H9 (cell line): Measurements from ENCODE around the gene ZKSCAN4. TPM values are rescaled to one million over a fixed set of nuclear protein-coding genes. Genes with fewer than 3 reads are reported as not detected.

Experiments
- DNase-seq: peaks from one replicate; pipeline ENCODE4 v3.0.0-alpha.2; 2017
- H2AFZ ChIP-seq: one replicate; pipeline ENCODE4 v1.6.1; 2013; ENCODE audit warnings: mild to moderate bottlenecking, low read length, control low read depth, moderate library complexity
- H2AK5ac ChIP-seq: 2 replicates; pipeline ENCODE4 v1.6.1; 2013; ENCODE audit warnings: low read length, control low read depth, mixed read lengths; ENCODE audit not compliant: insufficient read length
- H2BK120ac ChIP-seq: one replicate; pipeline ENCODE4 v1.6.1; 2013; ENCODE audit warnings: low read depth, mild to moderate bottlenecking, low read length, control low read depth, inconsistent platforms; ENCODE audit not compliant: poor library complexity, severe bottlenecking
- H2BK12ac ChIP-seq: 2 replicates; pipeline ENCODE4 v1.6.1; 2013; ENCODE audit warnings: low read length, control low read depth, mixed read lengths, low read depth; ENCODE audit not compliant: insufficient read length
- H2BK15ac ChIP-seq: 2 replicates; pipeline ENCODE4 v1.6.1; 2013; ENCODE audit warnings: low read depth, low read length, control low read depth
- H2BK20ac ChIP-seq: one replicate; pipeline ENCODE4 v1.6.1; 2013; ENCODE audit warnings: low read depth, mild to moderate bottlenecking, low read length, control low read depth, inconsistent platforms; ENCODE audit not compliant: poor library complexity, severe bottlenecking
- H2BK5ac ChIP-seq: 2 replicates; pipeline ENCODE4 v1.6.1; 2013; ENCODE audit warnings: low read length, control low read depth, mixed read lengths; ENCODE audit not compliant: insufficient read length
- H3K14ac ChIP-seq: 2 replicates; pipeline ENCODE4 v1.6.1; 2013; ENCODE audit warnings: low read length, control low read depth; ENCODE audit not compliant: insufficient read depth
- H3K18ac ChIP-seq: 2 replicates; pipeline ENCODE4 v1.6.1; 2013; ENCODE audit warnings: low read depth, mild to moderate bottlenecking, mixed read lengths, low read length, control low read depth; ENCODE audit not compliant: insufficient read length
- H3K23ac ChIP-seq: 2 replicates; pipeline ENCODE4 v1.6.1; 2013; ENCODE audit warnings: low read length, control low read depth, mixed read lengths, low read depth; ENCODE audit not compliant: insufficient read length
- H3K23me2 ChIP-seq: 2 replicates; pipeline ENCODE4 v1.6.1; 2013; ENCODE audit warnings: low read depth, mild to moderate bottlenecking, mixed read lengths, low read length, control low read depth; ENCODE audit not compliant: insufficient read length, poor library complexity, severe bottlenecking
- H3K27ac ChIP-seq: 2 replicates; pipeline ENCODE4 v1.5.1; 2013; ENCODE audit warnings: low read length, control low read depth, mixed read lengths, low read depth; ENCODE audit not compliant: insufficient read length
- H3K27me3 ChIP-seq: 2 replicates; pipeline ENCODE4 v1.6.1; 2013; ENCODE audit warnings: low read length, control low read depth, inconsistent platforms; ENCODE audit not compliant: insufficient read depth
- H3K4ac ChIP-seq: 2 replicates; pipeline ENCODE4 v1.6.1; 2013; ENCODE audit warnings: low read depth, mild to moderate bottlenecking, control low read depth, inconsistent platforms, low read length, moderate library complexity
- H3K4me1 ChIP-seq: 2 replicates; pipeline ENCODE4 v1.6.1; 2013; ENCODE audit warnings: low read length, control low read depth, inconsistent platforms; ENCODE audit not compliant: insufficient read depth
- H3K4me2 ChIP-seq: 2 replicates; pipeline ENCODE4 v1.6.1; 2013; ENCODE audit warnings: low read length, control low read depth, mixed read lengths; ENCODE audit not compliant: insufficient read length, insufficient read depth
- H3K56ac ChIP-seq: 2 replicates; pipeline ENCODE4 v1.6.1; 2013; ENCODE audit warnings: low read depth, mild to moderate bottlenecking, mixed read lengths, low read length, control low read depth; ENCODE audit not compliant: insufficient read length
- H3K79me1 ChIP-seq: 2 replicates; pipeline ENCODE4 v1.6.1; 2013; ENCODE audit warnings: low read depth, mild to moderate bottlenecking, moderate library complexity, low read length, control low read depth, inconsistent platforms; ENCODE audit not compliant: insufficient read depth, poor library complexity, severe bottlenecking
- H3K79me2 ChIP-seq: 2 replicates; pipeline ENCODE4 v1.6.1; 2013; ENCODE audit warnings: low read length, control low read depth, inconsistent platforms; ENCODE audit not compliant: insufficient read depth
- H3K9ac ChIP-seq: 2 replicates; pipeline ENCODE4 v1.6.1; 2013; ENCODE audit warnings: low read length, control low read depth, mixed read lengths; ENCODE audit not compliant: insufficient read length; ENCODE audit errors: extremely low read depth
- H3K9me3 ChIP-seq: one replicate; pipeline ENCODE4 v1.6.1; 2013; ENCODE audit warnings: low read depth, low read length, inconsistent platforms; ENCODE audit not compliant: control insufficient read depth
- H3T11ph ChIP-seq: one replicate; pipeline ENCODE4 v1.6.1; 2013; ENCODE audit warnings: mild to moderate bottlenecking, low read length, control low read depth, inconsistent platforms
- H4K20me1 ChIP-seq: one replicate; pipeline ENCODE4 v1.6.1; 2013; ENCODE audit not compliant: control insufficient read depth, insufficient read length, insufficient read depth
- H4K5ac ChIP-seq: 2 replicates; pipeline ENCODE4 v1.6.1; 2013; ENCODE audit warnings: low read depth, mild to moderate bottlenecking, mixed read lengths, low read length, control low read depth; ENCODE audit not compliant: insufficient read length
- H4K8ac ChIP-seq: replicated peaks from 2 replicates; pipeline ENCODE4 v1.6.1; 2013; ENCODE audit warnings: low read length, control low read depth, mixed read lengths, low read depth; ENCODE audit not compliant: insufficient read length
- H4K91ac ChIP-seq: 2 replicates; pipeline ENCODE4 v1.6.1; 2013; ENCODE audit warnings: low read depth, mild to moderate bottlenecking, moderate library complexity, mixed read lengths, low read length, control low read depth; ENCODE audit not compliant: insufficient read length
- H3K27ac Mint-ChIP-seq, 3 experiments: 2 replicates in 2 of 3; 3 replicates in 1 of 3; pipeline ENCODE4 v1.8.0; 2020 to 2021; ENCODE audit warnings: mixed read lengths in 3 of 3, mild to moderate bottlenecking in 1 of 3, moderate library complexity in 1 of 3
- H3K27me3 Mint-ChIP-seq: 2 replicates; pipeline ENCODE4 v1.8.0; 2021; ENCODE audit warnings: low read depth, mild to moderate bottlenecking, moderate library complexity, mixed read lengths
- H3K36me3 Mint-ChIP-seq, 3 experiments: 2 replicates in 2 of 3; 3 replicates in 1 of 3; pipeline ENCODE4 v1.8.0; 2020 to 2021; ENCODE audit warnings: low read depth in 3 of 3, mixed read lengths in 3 of 3; ENCODE audit not compliant: insufficient read depth in 1 of 3
- H3K4me1 Mint-ChIP-seq, 2 experiments: 2 replicates each; pipeline ENCODE4 v1.8.0; 2020; ENCODE audit warnings: mixed read lengths in 2 of 2
- H3K4me3 Mint-ChIP-seq, 2 experiments: 2 replicates in 1 of 2; 3 replicates in 1 of 2; pipeline ENCODE4 v1.8.0; 2020 to 2021; ENCODE audit warnings: mild to moderate bottlenecking in 2 of 2, mixed read lengths in 2 of 2, moderate library complexity in 1 of 2
- H3K9me3 Mint-ChIP-seq, 2 experiments: 2 replicates in 1 of 2; 3 replicates in 1 of 2; pipeline ENCODE4 v1.8.0; 2020; ENCODE audit warnings: mild to moderate bottlenecking in 2 of 2, mixed read lengths in 2 of 2, moderate library complexity in 1 of 2
- WGBS: extraction: QIAGEN DNeasy Blood & Tissue Kit; methylation state at CpG from one replicate; pipeline ENCODE4 v1.1.7; 2013; ENCODE audit warnings: missing lambda C conversion rate, low lambda C conversion rate, mixed read lengths; ENCODE audit not compliant: insufficient read length; ENCODE audit errors: extremely low coverage; 5-methylcytosine and 5-hydroxymethylcytosine counted together
- total RNA-seq: library from RNA; stranded (reverse); gene quantifications from 2 replicates; pipeline ENCODE4 v1.2.1, GENCODE V29; 2021
- TF ChIP-seq, protein P1 (sequence below): fragments of 200-600 bp; sonication (generic); conservative IDR thresholded peaks from 3 replicates; pipeline ENCODE4 v1.8.0; 2021; ENCODE audit warnings: antibody characterized with exemption, mild to moderate bottlenecking

The ZKSCAN4 gene
- total RNA-seq, 1 experiment from 2014 or later: 8.8 TPM

DNA sequence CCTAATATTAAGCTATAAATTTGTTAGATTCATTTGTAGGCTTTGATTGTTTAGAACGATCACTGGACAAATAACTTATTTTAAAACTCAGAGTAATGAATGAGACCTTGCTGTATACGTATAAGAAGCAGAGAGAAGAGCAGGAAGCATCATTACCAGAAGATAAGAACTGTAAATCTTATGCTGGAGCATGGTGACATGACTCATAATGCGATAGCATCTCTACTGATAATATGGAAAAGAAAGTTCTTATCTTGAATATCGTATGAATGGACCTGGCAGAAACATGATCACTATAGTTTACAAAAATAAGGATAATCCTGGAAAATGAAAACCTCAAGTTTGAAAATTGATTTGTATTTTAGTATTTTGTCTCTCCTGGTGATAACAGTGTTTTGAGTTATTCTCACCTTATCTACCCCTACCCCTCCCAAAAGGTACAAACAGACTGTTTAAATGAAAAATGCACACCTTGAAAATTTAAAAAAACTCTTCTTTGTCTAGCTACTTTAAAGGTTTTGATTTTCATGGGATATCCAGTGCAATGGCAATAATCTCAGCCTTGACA lies 12.8 kb upstream of the ZKSCAN4 start:
- Histone ChIP-seq H3K9me3 (no peaks in the 10 kb centered on the region), H3K14ac (no peak overlapping the region), H3K9ac (no peak overlapping the region), H2AK5ac (no peak overlapping the region), H3K4ac (no peak overlapping the region), H3K56ac (no peak overlapping the region), H3T11ph (no peak overlapping the region), H2BK15ac (no peak overlapping the region), H4K5ac (no peak overlapping the region), H4K91ac (no peak overlapping the region), H3K27me3 (no peaks in the 10 kb centered on the region), H3K79me2 (no peaks in the 10 kb centered on the region; the same call in 1 of the 2 replicates), H2BK120ac (no peak overlapping the region), H2BK12ac (no peak overlapping the region), H3K18ac (no peak overlapping the region), H3K79me1 (no peaks in the 10 kb centered on the region), H4K8ac (no peak overlapping the region), H3K23ac (no peak overlapping the region), H2BK5ac (no peak overlapping the region), H2AFZ (no peak overlapping the region), H3K23me2 (peaks cover 4% of the 10 kb centered on the region), H3K4me2 (no peak overlapping the region), H3K27ac (no peak overlapping the region), H3K4me1 (no peaks in the 10 kb centered on the region), H4K20me1 (no peaks in the 10 kb centered on the region), H2BK20ac (no peak overlapping the region)
- WGBS: no CpG with 5 or more reads among the region's 4 CpGs
- Mint-ChIP-seq H3K36me3 (no peaks in the 10 kb centered on the region), H3K27ac (no peak overlapping the region), H3K4me3 (no peak overlapping the region), H3K27me3 (peaks cover 9% of the 10 kb centered on the region), H3K9me3 (no peaks in the 10 kb centered on the region), H3K4me1 (peaks cover 0 to 3% of the 10 kb centered on the region in 2 experiments; a peak in 2 of 4 replicates)
- no peak for DNase-seq
- TF ChIP-seq, protein P1, sequence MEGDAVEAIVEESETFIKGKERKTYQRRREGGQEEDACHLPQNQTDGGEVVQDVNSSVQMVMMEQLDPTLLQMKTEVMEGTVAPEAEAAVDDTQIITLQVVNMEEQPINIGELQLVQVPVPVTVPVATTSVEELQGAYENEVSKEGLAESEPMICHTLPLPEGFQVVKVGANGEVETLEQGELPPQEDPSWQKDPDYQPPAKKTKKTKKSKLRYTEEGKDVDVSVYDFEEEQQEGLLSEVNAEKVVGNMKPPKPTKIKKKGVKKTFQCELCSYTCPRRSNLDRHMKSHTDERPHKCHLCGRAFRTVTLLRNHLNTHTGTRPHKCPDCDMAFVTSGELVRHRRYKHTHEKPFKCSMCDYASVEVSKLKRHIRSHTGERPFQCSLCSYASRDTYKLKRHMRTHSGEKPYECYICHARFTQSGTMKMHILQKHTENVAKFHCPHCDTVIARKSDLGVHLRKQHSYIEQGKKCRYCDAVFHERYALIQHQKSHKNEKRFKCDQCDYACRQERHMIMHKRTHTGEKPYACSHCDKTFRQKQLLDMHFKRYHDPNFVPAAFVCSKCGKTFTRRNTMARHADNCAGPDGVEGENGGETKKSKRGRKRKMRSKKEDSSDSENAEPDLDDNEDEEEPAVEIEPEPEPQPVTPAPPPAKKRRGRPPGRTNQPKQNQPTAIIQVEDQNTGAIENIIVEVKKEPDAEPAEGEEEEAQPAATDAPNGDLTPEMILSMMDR: no peak
